Endothelial cell of umbilical vein (primary cell): ENCODE data around the gene EEF1G. TPM values are rescaled to one million over a fixed set of nuclear protein-coding genes. Genes with fewer than 3 reads are reported as not detected.

Source experiments
- BruUV-seq: library from RNA; stranded (reverse); fragments of 400-500 nt; replicated peaks from 2 replicates; lab custom pipeline; 2021; lab: Mats Ljungman, UMichigan
- CTCF ChIA-PET: fragments of 300-600, 350-600 bp; sonication (Branson Sonifier 250); formaldehyde crosslinking; loops from one replicate; lab custom pipeline; 2021; ENCODE audit warnings: antibody characterized with exemption, inconsistent platforms; lab: Charles Lee
- POLR2A ChIA-PET: fragments of 300-600, 350-600 bp; sonication (Branson Sonifier 250); formaldehyde crosslinking; loops from one replicate; lab custom pipeline; 2021; ENCODE audit warnings: antibody characterized with exemption, inconsistent platforms; lab: Charles Lee
- DNase-seq: peaks from one replicate; pipeline ENCODE4 v3.0.0-alpha.2; 2011; ENCODE audit warnings: low read depth, low spot score
- FAIRE-seq: peaks from 2 replicates; lab custom pipeline; 2011; peaks lifted over from hg19 to GRCh38; lab: Jason Lieb, UNC
- H2AFZ ChIP-seq: 2 replicates; pipeline ENCODE4 v1.6.0; 2012; ENCODE audit warnings: low read depth, low read length, control low read depth, inconsistent platforms
- H3K27ac ChIP-seq: 2 replicates; pipeline ENCODE4 v1.5.1; 2011; ENCODE audit warnings: low read depth, mild to moderate bottlenecking, control low read depth, low read length, moderate library complexity; ENCODE audit not compliant: insufficient read depth
- H3K27me3 ChIP-seq, 2 experiments: 2 replicates each; pipeline versions ENCODE4 v1.6.0 to v1.6.1; 2011; ENCODE audit warnings: low read length in 2 of 2, mixed read lengths in 1 of 2; ENCODE audit not compliant: control insufficient read depth in 2 of 2, insufficient read depth in 2 of 2
- H3K36me3 ChIP-seq, 2 experiments: 2 replicates in 1 of 2; 3 replicates in 1 of 2; pipeline ENCODE4 v1.5.1; 2011; ENCODE audit warnings: low read length in 2 of 2, mild to moderate bottlenecking in 1 of 2, moderate library complexity in 1 of 2; ENCODE audit not compliant: control insufficient read depth in 2 of 2, insufficient read depth in 2 of 2; ENCODE audit errors: extremely low read depth in 1 of 2
- H3K4me1 ChIP-seq: 3 replicates; pipeline ENCODE4 v1.5.1; 2011; ENCODE audit warnings: mild to moderate bottlenecking, low read length; ENCODE audit not compliant: control insufficient read depth, insufficient read depth; ENCODE audit errors: extremely low read depth
- H3K4me2 ChIP-seq: 2 replicates; pipeline ENCODE4 v1.6.1; 2011; ENCODE audit warnings: low read length, control low read depth, mixed read lengths; ENCODE audit not compliant: insufficient read depth
- H3K4me3 ChIP-seq, 3 experiments: fragments of 200-600 bp in 1 of 3; sonication (generic), shearing (Covaris generic) in 1 of 3; replicated peaks in 1 of 3; 2 replicates each; pipeline ENCODE4 v1.5.1; 2011 to 2016; ENCODE audit warnings: control low read depth in 3 of 3, low read length in 3 of 3, mild to moderate bottlenecking in 2 of 3, inconsistent platforms in 1 of 3, low read depth in 1 of 3, moderate library complexity in 1 of 3; ENCODE audit not compliant: insufficient read depth in 1 of 3
- H3K79me2 ChIP-seq: 2 replicates; pipeline ENCODE4 v1.6.0; 2012; ENCODE audit warnings: low read length, inconsistent platforms; ENCODE audit not compliant: control insufficient read depth, insufficient read depth
- H3K9ac ChIP-seq: replicated peaks from 2 replicates; pipeline ENCODE3; 2011; ENCODE audit warnings: low read length, control low read depth; ENCODE audit not compliant: insufficient read depth; ENCODE audit errors: extremely low read depth
- H3K9me1 ChIP-seq: replicated peaks from 3 replicates; pipeline ENCODE4 v1.6.0; 2011; ENCODE audit warnings: mild to moderate bottlenecking, low read length; ENCODE audit not compliant: control insufficient read depth, insufficient read depth; ENCODE audit errors: extremely low read depth
- H3K9me3 ChIP-seq: replicated peaks from 2 replicates; pipeline ENCODE4 v1.5.1; 2012; ENCODE audit warnings: low read length, inconsistent platforms; ENCODE audit not compliant: control insufficient read depth, insufficient read depth
- H4K20me1 ChIP-seq: replicated peaks from 2 replicates; pipeline ENCODE3; 2011; ENCODE audit warnings: mild to moderate bottlenecking, low read length; ENCODE audit not compliant: control insufficient read depth, insufficient read depth; ENCODE audit errors: extremely low read depth
- CTCF ChIP-seq, 2 donors: IDR thresholded peaks; 1 replicate in 1 of 2; 2 replicates in 1 of 2; pipeline ENCODE4 v1.5.1; 2011; ENCODE audit warnings: low read length in 2 of 2, mild to moderate bottlenecking in 2 of 2, moderate library complexity in 2 of 2, control low read depth in 1 of 2, inconsistent platforms in 1 of 2, low read depth in 1 of 2; ENCODE audit not compliant: insufficient read depth in 1 of 2; ENCODE audit errors: extremely low read depth in 1 of 2
- EZH2 ChIP-seq: IDR thresholded peaks from 2 replicates; pipeline ENCODE4 v1.6.1; 2012; ENCODE audit warnings: borderline replicate concordance, low read depth, mild to moderate bottlenecking, moderate library complexity, low read length, inconsistent platforms; ENCODE audit not compliant: severe bottlenecking
- FOS ChIP-seq: IDR thresholded peaks from 2 replicates; pipeline ENCODE4 v1.6.1; 2011; ENCODE audit warnings: mild to moderate bottlenecking, low read length, moderate library complexity, borderline replicate concordance; ENCODE audit not compliant: insufficient read depth
- GATA2 ChIP-seq: IDR thresholded peaks from 2 replicates; pipeline ENCODE4 v1.7.0; 2011; ENCODE audit warnings: low read depth, mild to moderate bottlenecking, moderate library complexity, mixed read lengths, low read length; ENCODE audit not compliant: insufficient read length, insufficient read depth
- JUN ChIP-seq: IDR thresholded peaks from 2 replicates; pipeline ENCODE4 v1.6.1; 2011; ENCODE audit warnings: borderline replicate concordance, low read depth; ENCODE audit not compliant: insufficient read length, insufficient read depth
- MYC ChIP-seq: IDR thresholded peaks from one replicate; pipeline ENCODE4 v1.6.1; 2011; ENCODE audit warnings: mild to moderate bottlenecking, low read depth, low read length
- POLR2A ChIP-seq: IDR thresholded peaks from 2 replicates; pipeline ENCODE4 v1.6.1; 2012; ENCODE audit warnings: low read depth, mild to moderate bottlenecking, control low read depth, low read length
- POLR2AphosphoS5 ChIP-seq: IDR thresholded peaks from 2 replicates; pipeline ENCODE4 v1.6.1; 2012; ENCODE audit warnings: low read depth, mild to moderate bottlenecking, control low read depth, low read length, moderate library complexity; ENCODE audit not compliant: insufficient read depth
- dilution Hi-C: fragments of 300-500 bp; cut with MboI; formaldehyde crosslinking; loops from one replicate; pipeline ENCODE4 v1.15.0; 2019; ENCODE audit warnings: low sequenced_read_pairs; ENCODE audit not compliant: extremely low pct_ligation_motif_present
- intact Hi-C: fragments of 100-400 bp; cut with micrococcal nuclease; formaldehyde crosslinking; loops from one replicate; pipeline ENCODE4 v1.10.0; 2022
- polyA plus RNA-seq, 4 experiments: library from polyadenylated mRNA; depleted of rRNA in 3 of 4; stranded (reverse) in 3 of 4; unstranded in 1 of 4; fragments of >200 nt; gene quantifications; 2 replicates each; pipeline versions ENCODE4 v1.2.1 to v1.2.3, GENCODE V29; 2011 to 2012; ENCODE audit warnings: missing spikeins in 1 of 4
- total RNA-seq: library from RNA; stranded (reverse); gene quantifications from 2 replicates; pipeline ENCODE4 v1.2.3, GENCODE V29; 2021
- TF ChIP-seq, protein P1 (sequence below): IDR thresholded peaks from 2 replicates; pipeline ENCODE4 v1.6.1; 2011; ENCODE audit not compliant: insufficient read depth, insufficient read length

EEF1G gene
- total and polyA plus RNA-seq, 2 donors (not counting 3 experiments of a cell fraction or from before 2014, with no cell fraction given) = 1,341 to 2,133 TPM

- CTCF ChIA-PET = interaction anchor here (1.0 to 4.2 kb wide), 3 partner anchors 11 to 148 kb away, joined by 3 to 26 read pairs (median 3); no protein-coding TSS in a partner anchor
- intact Hi-C loops = no loop called here
- Histone ChIP-seq H3K79me2 (peaks cover 78% of the 10 kb centered on the region), H3K4me1 (peaks cover 51% of the 10 kb centered on the region), H3K27me3 (no peaks in the 10 kb centered on the region), H3K36me3 (peaks cover 21 to 24% of the 10 kb centered on the region in 2 experiments), H3K4me2 (peak overlapping the region; percentile 92), H3K27ac (no peak overlapping the region), H3K4me3 (peak overlapping the region; percentile 51 to 85 (median 70)), H3K9ac (peak overlapping the region; percentile 95), H2AFZ (no peak overlapping the region), H3K9me1 (no peaks in the 10 kb centered on the region), H4K20me1 (no peaks in the 10 kb centered on the region), H3K9me3 (no peaks in the 10 kb centered on the region)
- POLR2A ChIA-PET = interaction anchor here (5.7 kb wide), 1 partner anchor 20 kb away, joined by 75 read pairs; the partner anchor contains the start of gene TUT1
- TF ChIP-seq, protein P1, sequence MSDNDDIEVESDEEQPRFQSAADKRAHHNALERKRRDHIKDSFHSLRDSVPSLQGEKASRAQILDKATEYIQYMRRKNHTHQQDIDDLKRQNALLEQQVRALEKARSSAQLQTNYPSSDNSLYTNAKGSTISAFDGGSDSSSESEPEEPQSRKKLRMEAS = no peak
- TF ChIP-seq CTCF (IDR thresholded peaks at IDR 0.05; ENCODE audit: extremely low read depth in 1 of 2, insufficient read depth in 1 of 2, low read depth in 1 of 2, low read length in 2 of 2) = no peak
- TF ChIP-seq FOS = no peak
- TF ChIP-seq GATA2 = no peak
- TF ChIP-seq POLR2A = no peak
- no peak for TF ChIP-seq JUN
- no peak for TF ChIP-seq POLR2AphosphoS5
- TF ChIP-seq EZH2 = no peak
- no peak for TF ChIP-seq MYC
- FAIRE-seq (peak; percentile 64), DNase-seq (no peak)
- dilution Hi-C loops = no loop called here
- no TSS peak for BruUV-seq
These were observed 1.3 kb downstream of the EEF1G start for GRCh38 chr11:62572431-62572830.
